Breast epithelium (tissue), 4 donors: ENCODE measurements around the gene ZNF814. TPM values are rescaled to one million over a fixed set of nuclear protein-coding genes. Genes with fewer than 3 reads are reported as not detected.

Source experiments
- DNase-seq, 2 donors: peaks; one replicate each; pipeline ENCODE4 v3.0.0-alpha.2; 2019; ENCODE audit warnings: low spot score in 2 of 2
- H3K27ac ChIP-seq, 2 donors: fragments of 200-600 bp; sonication (generic) in 1 of 2; one replicate each; pipeline ENCODE4 v1.5.1; 2016 to 2019; ENCODE audit warnings: mild to moderate bottlenecking in 1 of 2
- H3K27me3 ChIP-seq, 2 donors: fragments of 200-600 bp; sonication (generic) in 1 of 2; one replicate each; pipeline versions ENCODE4 v1.5.1 to v1.6.0; 2017 to 2019; ENCODE audit warnings: control low read depth in 1 of 2, mild to moderate bottlenecking in 1 of 2
- H3K36me3 ChIP-seq: fragments of 200-600 bp; one replicate; pipeline ENCODE4 v1.5.1; 2019
- H3K4me1 ChIP-seq, 2 donors: fragments of 200-600 bp; sonication (generic); one replicate each; pipeline ENCODE4 v1.5.1; 2016 to 2019; ENCODE audit warnings: control low read depth in 1 of 2
- H3K4me3 ChIP-seq, 3 donors: fragments of 200-600 bp; sonication (generic); 1 replicate in 2 of 3; 2 replicates in 1 of 3; pipeline ENCODE4 v1.5.1; 2016 to 2019; ENCODE audit warnings: mild to moderate bottlenecking in 3 of 3, moderate library complexity in 2 of 3
- H3K9me3 ChIP-seq, 2 donors: fragments of 200-600 bp; sonication (generic) in 1 of 2; one replicate each; pipeline ENCODE4 v1.5.1; 2016 to 2019; ENCODE audit warnings: control low read depth in 1 of 2
- POLR2A ChIP-seq: fragments of 450-650 bp; IDR thresholded peaks from one replicate; pipeline ENCODE4 v1.6.1; 2016; ENCODE audit warnings: antibody characterized with exemption, mild to moderate bottlenecking, moderate library complexity
- POLR2AphosphoS5 ChIP-seq, 3 donors: sonication (generic); formaldehyde crosslinking; IDR thresholded peaks; one replicate each; pipeline ENCODE4 v1.6.1; 2017; ENCODE audit warnings: antibody characterized with exemption in 3 of 3
- intact Hi-C: fragments of 100-400 bp; cut with DNase I; formaldehyde crosslinking; loops from one replicate; pipeline ENCODE4 v1.15.1; 2023; ENCODE audit warnings: low total_unique reads
- total RNA-seq, 3 donors: library from RNA; depleted of rRNA; stranded (reverse); fragments of >200 nt; gene quantifications; one replicate each; pipeline ENCODE4 v1.1.0, GENCODE V29; 2016
- TF ChIP-seq, protein P1 (sequence below), 3 donors: fragments of 450-650 bp; IDR thresholded peaks; one replicate each; pipeline ENCODE4 v1.5.1; 2016 to 2017; ENCODE audit warnings: antibody characterized with exemption in 3 of 3, mild to moderate bottlenecking in 3 of 3, moderate library complexity in 3 of 3

The ZNF814 gene
- 10 to 100 TPM in 2 of 3 donors, 1 to 10 TPM in 1; 4.8 to 26.1 (median 17.0) TPM for total RNA-seq

GRCh38 chr19:57888560-57889231 lies at the start of gene ZNF814:
Gene ZNF814, minus strand, starts transcription at chr19:57889037. Its CDS starts 235 bp downstream, at chr19:57888802.
- peaks cover 24 to 56% of the 10 kb centered on the region in 2 donors for H3K9me3 ChIP-seq
- H3K27ac ChIP-seq, result peak within 1 kb of the TSS; percentile 64 to 76
- H3K4me1 ChIP-seq, result peaks cover 0 to 4% of the 10 kb centered on the region in 2 donors
- peak; percentile 86 to 89 for DNase-seq
- H3K36me3 ChIP-seq, result no peaks in the 10 kb centered on the region
- intact Hi-C loops, result no loop called here
- no peaks in the 10 kb centered on the region for H3K27me3 ChIP-seq
- TF ChIP-seq POLR2AphosphoS5 (IDR thresholded peaks at IDR 0.05) (peak; percentile 15 to 59 (median 42)), POLR2A (no peak)
- TF ChIP-seq, protein P1, sequence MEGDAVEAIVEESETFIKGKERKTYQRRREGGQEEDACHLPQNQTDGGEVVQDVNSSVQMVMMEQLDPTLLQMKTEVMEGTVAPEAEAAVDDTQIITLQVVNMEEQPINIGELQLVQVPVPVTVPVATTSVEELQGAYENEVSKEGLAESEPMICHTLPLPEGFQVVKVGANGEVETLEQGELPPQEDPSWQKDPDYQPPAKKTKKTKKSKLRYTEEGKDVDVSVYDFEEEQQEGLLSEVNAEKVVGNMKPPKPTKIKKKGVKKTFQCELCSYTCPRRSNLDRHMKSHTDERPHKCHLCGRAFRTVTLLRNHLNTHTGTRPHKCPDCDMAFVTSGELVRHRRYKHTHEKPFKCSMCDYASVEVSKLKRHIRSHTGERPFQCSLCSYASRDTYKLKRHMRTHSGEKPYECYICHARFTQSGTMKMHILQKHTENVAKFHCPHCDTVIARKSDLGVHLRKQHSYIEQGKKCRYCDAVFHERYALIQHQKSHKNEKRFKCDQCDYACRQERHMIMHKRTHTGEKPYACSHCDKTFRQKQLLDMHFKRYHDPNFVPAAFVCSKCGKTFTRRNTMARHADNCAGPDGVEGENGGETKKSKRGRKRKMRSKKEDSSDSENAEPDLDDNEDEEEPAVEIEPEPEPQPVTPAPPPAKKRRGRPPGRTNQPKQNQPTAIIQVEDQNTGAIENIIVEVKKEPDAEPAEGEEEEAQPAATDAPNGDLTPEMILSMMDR (IDR thresholded peaks at IDR 0.05), result peak; percentile 17 to 50 (median 43)
- H3K4me3 ChIP-seq, result peak within 1 kb of the TSS; percentile 37 to 78 (median 67)

- Histone ChIP-seq H3K4me1 (no peaks in the 10 kb centered on the region), H3K4me3 (no peak overlapping the region), H3K9me3 (peaks cover 60 to 94% of the 10 kb centered on the region in 2 donors), H3K36me3 (peaks cover 1% of the 10 kb centered on the region), H3K27ac (no peak overlapping the region), H3K27me3 (no peaks in the 10 kb centered on the region)
- DNase-seq, result no peak
- intact Hi-C loops, result no loop called here
- TF ChIP-seq POLR2AphosphoS5 (IDR thresholded peaks at IDR 0.05) (no peak), POLR2A (no peak)
- TF ChIP-seq, protein P1 (IDR thresholded peaks at IDR 0.05), result no peak
Observed at GRCh38 chr19:57935731-57936130, 46.9 kb upstream of the ZNF814 start.

DNA sequence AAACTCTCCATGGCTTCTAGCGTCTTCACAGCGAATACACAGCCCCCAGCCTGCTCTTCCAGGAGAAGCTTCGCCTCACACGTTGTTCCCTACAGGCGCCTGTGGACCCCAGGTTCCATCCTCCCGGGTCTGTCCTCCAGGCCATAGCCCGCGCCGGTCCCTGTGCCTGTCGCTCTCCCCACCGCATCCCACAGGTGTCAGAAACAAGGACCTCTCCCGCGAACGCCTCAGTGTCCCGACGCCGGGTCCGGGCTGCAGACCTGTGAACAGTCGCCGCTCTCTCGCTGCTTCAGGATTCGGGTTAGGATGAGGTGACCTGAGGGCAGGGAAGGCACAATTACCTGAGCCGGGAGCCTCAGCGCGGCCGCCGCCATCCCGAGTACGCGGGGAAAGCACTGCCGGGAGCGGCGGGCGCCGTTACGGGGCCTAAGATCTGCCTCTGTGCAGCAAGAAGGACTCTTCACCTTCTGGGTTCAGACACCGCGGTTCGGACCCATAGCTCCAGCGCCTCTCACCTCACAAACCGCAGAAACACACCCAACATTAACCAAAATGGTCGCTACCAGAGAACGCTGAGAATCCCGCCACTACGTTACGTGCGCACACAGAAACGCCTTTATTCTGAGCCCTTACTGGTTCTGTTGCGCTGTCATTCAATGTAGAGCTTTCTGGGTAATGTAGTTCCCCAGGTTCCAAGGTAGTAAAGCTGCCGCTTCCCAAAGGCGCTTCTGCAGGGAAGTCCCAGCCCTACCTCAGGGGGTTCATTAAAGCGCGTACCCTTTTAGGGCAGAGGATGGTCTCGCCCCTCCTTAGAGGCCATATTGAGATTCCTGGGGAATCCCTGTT lies 46.2 kb upstream of the ZNF814 start, which contains the start of gene ZNF418:
Gene ZNF418 (minus strand): TSS at position 583 of the 846 bp plus-strand sequence. CDS start 1,580 bp downstream, outside the sequence.
- no peaks in the 10 kb centered on the region for H3K27me3 ChIP-seq
- peak within 1 kb of the TSS; percentile 81 to 85 for H3K27ac ChIP-seq
- peaks cover 66 to 95% of the 10 kb centered on the region in 2 donors for H3K9me3 ChIP-seq
- H3K4me1 ChIP-seq, result no peaks in the 10 kb centered on the region
- peak within 1 kb of the TSS; percentile 55 to 72 (median 66) for H3K4me3 ChIP-seq
- DNase-seq, result peak; percentile 53 to 57
- H3K36me3 ChIP-seq, result no peaks in the 10 kb centered on the region
- TF ChIP-seq POLR2A (no peak), POLR2AphosphoS5 (IDR thresholded peaks at IDR 0.05) (peak in 1 of 3 donors; percentile 31)
- intact Hi-C loops, result no loop called here

DNA sequence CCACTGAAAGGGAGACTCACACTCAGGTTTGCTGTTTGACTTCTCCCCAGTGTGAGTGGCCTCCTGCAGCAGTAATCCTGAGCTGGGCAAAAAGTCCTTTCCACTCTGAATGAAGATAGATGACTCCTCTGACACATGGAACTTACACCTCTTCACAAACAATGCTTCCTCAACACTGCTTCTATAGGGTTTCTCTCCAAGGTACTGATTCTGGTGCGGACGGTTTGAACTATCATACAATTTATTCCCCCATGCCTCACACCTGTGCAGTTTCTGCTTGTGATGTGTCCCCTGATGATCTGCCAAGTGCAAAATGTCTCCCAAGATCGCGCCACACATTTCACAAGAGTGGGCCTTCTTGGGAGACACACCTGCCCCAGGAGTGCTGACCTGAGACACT lies 38.8 kb upstream of the ZNF814 start:
- H3K9me3 ChIP-seq, result peaks cover 86 to 87% of the 10 kb centered on the region in 2 donors
- intact Hi-C loops, result no loop called here

More for the DNA sequence above, 38.8 kb upstream of the ZNF814 start:
- TF ChIP-seq POLR2A, result no peak
- TF ChIP-seq POLR2AphosphoS5 (IDR thresholded peaks at IDR 0.05), result no peak
- TF ChIP-seq, protein P1 (IDR thresholded peaks at IDR 0.05), result no peak
- DNase-seq, result no peak
- Histone ChIP-seq H3K27me3 (no peaks in the 10 kb centered on the region), H3K4me3 (peak overlapping the region in 1 of 3 donors; percentile 14), H3K36me3 (no peaks in the 10 kb centered on the region), H3K27ac (no peak overlapping the region), H3K4me1 (no peaks in the 10 kb centered on the region)
